D721Med (cell line): ENCODE measurements around the gene ADM5.

ENCODE experiments used
- DNase-seq: peaks from one replicate; pipeline ENCODE4 v3.0.0; 2011; ENCODE audit warnings: low spot score; ENCODE audit not compliant: insufficient read length
- FAIRE-seq: peaks from 2 replicates; lab custom pipeline; 2011; peaks lifted over from hg19 to GRCh38; lab: Jason Lieb, UNC
- CTCF ChIP-seq: IDR thresholded peaks from 2 replicates; pipeline ENCODE4 v1.5.1; 2012; ENCODE audit warnings: mild to moderate bottlenecking, control low read depth; ENCODE audit not compliant: insufficient read depth; ENCODE audit errors: missing control alignments

ADM5 gene

GRCh38 chr19:49704888-49705642 is 15.7 kb downstream of the ADM5 start:
- no peak for TF ChIP-seq CTCF
- FAIRE-seq (no peak), DNase-seq (no peak)

- FAIRE-seq (no peak), DNase-seq (no peak)
- TF ChIP-seq CTCF: no peak
Measured at GRCh38 chr19:49705919-49706318, 16.5 kb downstream of the ADM5 start.

- no peak for TF ChIP-seq CTCF
- DNase-seq: no peak
- FAIRE-seq: no peak
Measured at GRCh38 chr19:49710372-49710951, 21.1 kb downstream of the ADM5 start.

- peak; percentile 68 for DNase-seq
- no peak for TF ChIP-seq CTCF
- no peak for FAIRE-seq
Measured at GRCh38 chr19:49712397-49712859, 23.0 kb downstream of the ADM5 start.

GRCh38 chr19:49713236-49713845 is 23.9 kb downstream of the ADM5 start:
- TF ChIP-seq CTCF: no peak
- DNase-seq (no peak), FAIRE-seq (no peak)

- no peak for TF ChIP-seq CTCF
- FAIRE-seq (no peak), DNase-seq (no peak)
Measured at GRCh38 chr19:49716154-49716553, 26.8 kb downstream of the ADM5 start.

- FAIRE-seq (no peak), DNase-seq (no peak)
- no peak for TF ChIP-seq CTCF
Measured at GRCh38 chr19:49718511-49718910, 29.1 kb downstream of the ADM5 start.
